ENCODE results near the gene ABCF2. TPM values are rescaled to one million over a fixed set of nuclear protein-coding genes. Genes with fewer than 3 reads are reported as not detected.

Gene ABCF2
- 55.5 TPM for polyA plus RNA-seq (2013, experiment 1 of 2)
- 44.7 TPM for polyA plus RNA-seq (2013, experiment 2 of 2)

DNA sequence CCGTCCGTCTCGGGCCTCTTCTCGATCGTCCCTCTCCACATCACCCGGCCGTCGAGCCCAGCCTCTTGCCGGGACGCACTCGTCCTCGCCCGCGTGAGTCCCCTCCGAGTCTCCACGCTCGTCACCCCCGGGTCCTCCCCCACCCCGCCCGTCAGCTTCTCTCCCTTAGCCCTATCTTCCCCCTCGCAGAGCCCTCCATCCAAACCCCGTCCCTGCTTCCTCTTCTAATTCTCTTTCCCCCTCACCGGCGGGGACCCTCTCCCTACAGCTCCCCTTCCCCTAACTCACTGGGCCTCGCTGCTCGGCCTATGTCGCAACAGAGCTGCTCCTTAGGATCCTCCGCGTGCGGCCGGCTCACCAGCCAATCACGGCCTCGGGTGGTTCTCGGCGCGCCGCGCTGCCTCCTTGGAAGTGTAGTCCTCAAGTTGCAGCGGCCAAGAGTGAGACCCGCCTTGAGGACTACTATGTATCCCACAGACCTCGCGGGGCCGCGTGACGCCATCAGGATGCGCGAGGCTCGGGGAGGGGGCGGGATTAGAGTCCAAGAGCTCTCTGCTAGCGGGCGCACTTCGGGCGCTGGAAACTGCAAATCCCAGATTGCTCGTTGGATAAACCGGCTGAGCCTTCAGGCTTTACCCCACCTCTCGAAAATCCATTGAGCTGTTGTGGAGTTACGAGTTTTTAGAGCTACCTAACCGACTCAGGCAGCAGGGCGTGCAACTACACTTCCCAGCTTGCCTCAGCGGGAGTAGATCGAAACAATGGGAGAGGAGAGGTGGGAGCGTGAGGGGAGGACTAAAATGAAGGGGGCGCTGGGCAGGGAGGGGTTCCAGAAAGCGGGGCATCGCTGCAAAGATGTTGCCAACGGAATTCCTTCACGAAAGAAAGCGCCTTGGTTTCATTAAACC lies at the start of gene ABCF2:
Gene ABCF2, minus strand, starts transcription at position 331 of the 908 bp plus-strand sequence. CDS start 747 bp downstream, outside the sequence.
- H3K27me3 ChIP-seq (ENCODE audit: insufficient read depth, low read length), result no peaks in the 10 kb centered on the region
- H3K4me3 ChIP-seq (ENCODE audit: low read length), result peak within 1 kb of the TSS; percentile 74
- H3K9ac ChIP-seq (ENCODE audit: low read depth, low read length), result peak within 1 kb of the TSS; percentile 83
- H3K27ac ChIP-seq (ENCODE audit: low read depth, low read length), result peak within 1 kb of the TSS; percentile 92
- no peaks in the 10 kb centered on the region for H3K9me3 ChIP-seq (ENCODE audit: insufficient read depth, low read depth, low read length)
- under 1% methylated on average over 68 of the region's 68 CpGs for WGBS
- H3K36me3 ChIP-seq (ENCODE audit: insufficient read depth, low read length), result peaks cover 37% of the 10 kb centered on the region
- peaks cover 20% of the 10 kb centered on the region for H3K4me1 ChIP-seq (ENCODE audit: insufficient read depth, low read length)

DNA sequence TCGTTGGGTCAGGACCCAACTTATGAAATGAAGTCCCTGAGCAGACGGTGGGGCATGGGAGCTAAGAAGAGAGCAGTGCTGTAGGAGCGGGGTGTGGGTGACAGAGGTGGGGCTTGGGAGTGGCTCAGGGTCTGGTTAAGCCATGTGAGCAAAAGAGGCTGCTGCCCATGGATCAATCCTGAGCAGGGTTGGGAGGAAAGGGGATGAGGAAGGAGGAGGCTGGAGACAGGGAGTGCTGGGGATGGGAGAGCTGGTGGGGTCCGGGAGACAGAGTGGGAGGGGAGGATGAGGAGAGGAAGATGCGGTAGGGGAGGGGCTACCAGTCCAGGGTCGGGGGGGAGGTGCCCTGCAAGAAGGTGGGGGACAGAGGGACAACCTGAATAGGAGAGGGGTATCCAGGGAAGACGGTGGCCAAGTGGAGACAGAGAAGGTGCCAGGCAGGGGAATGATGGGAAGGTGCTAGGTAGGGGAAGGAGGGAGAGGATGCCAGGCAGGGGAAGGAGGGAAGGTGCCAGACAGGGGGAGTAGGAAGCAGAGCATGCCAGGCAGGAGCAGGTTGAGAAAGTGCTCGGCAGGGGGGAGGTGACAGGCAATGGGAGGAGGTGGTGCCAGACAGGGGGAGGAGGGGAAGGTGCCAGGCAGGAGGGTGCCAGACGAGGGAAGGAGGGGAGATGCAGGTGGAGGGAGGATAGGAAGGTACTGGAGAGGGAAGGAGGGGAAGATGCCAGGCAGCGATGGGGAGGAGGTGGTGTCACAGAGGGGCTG lies 49.0 kb upstream of the ABCF2 start:
- WGBS, result 24% methylated on average over 10 of the region's 10 CpGs
- H3K9ac ChIP-seq (ENCODE audit: low read depth, low read length), result no peak overlapping the region
- H3K4me1 ChIP-seq (ENCODE audit: insufficient read depth, low read length), result 0 out of 2 replicates have a peak, but pooled peaks cover 4% of the 10 kb centered on the region
- H3K36me3 ChIP-seq (ENCODE audit: insufficient read depth, low read length), result no peaks in the 10 kb centered on the region
- peaks cover 38% of the 10 kb centered on the region for H3K27me3 ChIP-seq (ENCODE audit: insufficient read depth, low read length)
- no peaks in the 10 kb centered on the region for H3K9me3 ChIP-seq (ENCODE audit: insufficient read depth, low read depth, low read length)
- H3K4me3 ChIP-seq (ENCODE audit: low read length), result peak overlapping the region; percentile 25; the same call in 1 of the 2 replicates
- no peak overlapping the region for H3K27ac ChIP-seq (ENCODE audit: low read depth, low read length)

DNA sequence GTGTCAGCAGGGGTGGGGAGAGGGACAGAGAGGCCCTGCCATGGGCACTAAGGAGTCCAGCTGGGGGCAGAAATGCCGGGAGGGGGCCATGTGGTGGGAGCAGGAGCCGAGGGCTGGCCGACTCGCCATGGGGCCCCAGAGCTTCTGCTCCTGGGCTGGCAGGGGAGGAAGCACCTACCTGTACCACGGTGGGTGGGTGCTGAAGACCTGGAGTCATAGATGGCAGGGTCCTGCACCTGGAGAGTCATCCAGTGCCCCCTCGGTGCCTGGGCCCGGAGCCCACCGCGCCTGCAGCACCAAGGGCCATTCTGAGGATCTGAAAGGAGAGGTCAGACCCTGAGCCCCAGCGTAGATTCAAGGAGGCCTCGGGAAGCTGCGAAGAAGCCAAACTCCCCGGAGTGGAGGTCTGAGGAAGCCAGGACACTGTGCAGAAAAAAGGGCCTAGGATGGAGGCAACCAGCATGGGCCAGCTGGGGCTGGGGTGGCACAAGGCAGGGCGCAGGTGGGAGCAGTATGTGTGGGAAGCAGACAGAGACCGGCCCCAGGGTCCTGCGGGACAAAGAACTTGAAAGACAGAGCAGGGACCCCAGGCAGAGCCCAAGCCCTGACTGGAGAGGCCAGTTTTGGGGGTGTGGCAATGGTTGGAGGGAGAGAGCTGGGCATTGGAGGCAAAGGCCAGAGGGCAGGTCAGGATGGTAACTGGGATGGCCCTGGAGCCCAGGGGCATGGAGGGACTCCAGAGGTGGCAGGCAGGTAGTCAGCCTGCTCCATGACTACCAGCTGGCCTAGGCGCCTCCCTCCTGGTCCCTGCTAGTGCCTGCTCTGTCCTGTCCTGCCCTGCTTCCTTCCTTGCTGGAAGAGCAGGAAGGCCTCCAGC lies 48.2 kb upstream of the ABCF2 start:
- no peak overlapping the region for H3K4me3 ChIP-seq (ENCODE audit: low read length)
- 0 out of 2 replicates have a peak, but pooled peaks cover 4% of the 10 kb centered on the region for H3K4me1 ChIP-seq (ENCODE audit: insufficient read depth, low read length)
- H3K9me3 ChIP-seq (ENCODE audit: insufficient read depth, low read depth, low read length), result no peaks in the 10 kb centered on the region
- no peak overlapping the region for H3K27ac ChIP-seq (ENCODE audit: low read depth, low read length)
- no peak overlapping the region for H3K9ac ChIP-seq (ENCODE audit: low read depth, low read length)
- no peaks in the 10 kb centered on the region for H3K36me3 ChIP-seq (ENCODE audit: insufficient read depth, low read length)
- 83% methylated on average over 17 of the region's 17 CpGs for WGBS
- peaks cover 38% of the 10 kb centered on the region for H3K27me3 ChIP-seq (ENCODE audit: insufficient read depth, low read length)

DNA sequence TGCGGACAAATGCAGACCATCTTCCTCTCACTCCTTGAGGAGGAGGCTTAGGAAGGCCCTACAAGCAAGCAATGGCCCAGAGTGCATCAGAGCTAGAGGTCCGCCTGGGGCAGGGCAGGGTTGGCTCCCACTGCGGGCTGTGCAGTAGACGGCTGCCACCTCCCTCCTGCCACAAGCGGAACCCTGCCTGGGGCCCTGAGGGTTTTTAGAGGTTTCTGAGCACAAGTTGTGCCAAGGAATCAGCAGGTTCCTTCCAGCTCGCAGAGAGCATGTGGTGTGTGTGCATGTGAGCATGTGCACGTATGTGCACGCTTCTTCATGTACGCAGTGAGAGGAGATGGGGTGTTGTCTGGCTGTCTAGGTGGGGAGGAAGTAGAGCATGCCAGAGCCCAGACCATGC lies 47.4 kb upstream of the ABCF2 start:
- Histone ChIP-seq H3K36me3 (ENCODE audit: insufficient read depth, low read length) (no peaks in the 10 kb centered on the region), H3K4me3 (ENCODE audit: low read length) (no peak overlapping the region), H3K27me3 (ENCODE audit: insufficient read depth, low read length) (peaks cover 33% of the 10 kb centered on the region), H3K4me1 (ENCODE audit: insufficient read depth, low read length) (0 out of 2 replicates have a peak, but pooled peaks cover 4% of the 10 kb centered on the region), H3K27ac (ENCODE audit: low read depth, low read length) (no peak overlapping the region), H3K9ac (ENCODE audit: low read depth, low read length) (no peak overlapping the region), H3K9me3 (ENCODE audit: insufficient read depth, low read depth, low read length) (no peaks in the 10 kb centered on the region)
- 92% methylated on average over 9 of the region's 9 CpGs for WGBS

DNA sequence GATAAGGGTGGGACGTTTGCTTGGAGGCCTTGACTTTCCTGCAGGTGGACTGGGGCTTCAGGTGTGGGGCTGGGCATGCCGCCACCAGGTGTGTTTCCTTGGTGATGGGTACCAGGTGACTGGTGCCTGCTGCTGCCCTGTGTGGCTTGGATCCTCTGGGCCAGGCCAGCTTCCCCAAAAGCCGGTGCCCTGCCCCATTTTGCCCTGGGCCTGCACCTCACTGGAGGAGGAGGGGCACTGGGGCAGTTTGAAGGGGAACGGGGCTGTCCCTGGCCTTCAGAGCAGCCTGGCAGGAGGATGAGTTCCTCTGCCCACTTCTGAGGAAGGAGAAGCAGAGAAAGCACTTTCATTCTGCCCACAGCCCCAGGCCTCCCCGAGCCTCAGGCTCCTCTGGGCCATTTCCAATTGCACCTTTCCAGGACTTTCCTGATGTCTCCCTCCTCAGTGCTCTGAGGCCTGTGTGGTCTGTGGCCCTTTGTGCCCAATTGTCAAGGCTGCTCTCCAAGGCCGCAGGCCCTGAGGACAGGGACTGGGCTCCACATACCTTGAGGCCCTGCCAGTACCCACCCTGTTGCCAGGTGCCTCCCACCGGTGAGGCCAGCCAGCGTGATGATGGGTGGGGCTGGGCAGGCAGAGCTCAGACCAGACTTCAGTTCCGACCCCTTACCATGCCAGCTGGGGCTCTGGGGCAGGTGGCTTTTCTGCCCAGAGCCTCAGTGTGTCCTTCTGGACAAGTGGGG lies 46.8 kb upstream of the ABCF2 start:
- Histone ChIP-seq H3K36me3 (ENCODE audit: insufficient read depth, low read length) (no peaks in the 10 kb centered on the region), H3K9me3 (ENCODE audit: insufficient read depth, low read depth, low read length) (no peaks in the 10 kb centered on the region), H3K9ac (ENCODE audit: low read depth, low read length) (no peak overlapping the region), H3K4me1 (ENCODE audit: insufficient read depth, low read length) (0 out of 2 replicates have a peak, but pooled peaks cover 4% of the 10 kb centered on the region), H3K4me3 (ENCODE audit: low read length) (no peak overlapping the region), H3K27me3 (ENCODE audit: insufficient read depth, low read length) (peaks cover 31% of the 10 kb centered on the region), H3K27ac (ENCODE audit: low read depth, low read length) (no peak overlapping the region)
- WGBS, result 85% methylated on average over 9 of the region's 9 CpGs

DNA sequence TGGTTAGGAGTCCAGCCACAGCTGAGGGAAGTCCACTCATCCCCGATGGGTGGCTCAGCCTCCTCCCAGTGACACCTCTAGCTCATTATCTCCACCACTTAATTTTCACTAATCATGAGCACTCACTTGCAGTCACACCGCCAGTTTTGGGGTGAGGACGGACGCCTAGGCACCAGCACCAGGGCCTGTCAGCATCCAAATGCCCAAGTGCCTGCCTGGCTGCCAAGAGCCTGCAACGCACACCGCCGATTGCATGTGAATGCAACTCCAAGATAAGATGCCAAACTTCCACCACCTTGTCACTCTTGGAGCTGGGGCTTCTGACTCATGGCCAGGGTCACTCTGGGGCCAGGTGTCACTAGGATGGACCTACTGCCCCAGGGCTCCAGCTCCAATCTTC lies 45.9 kb upstream of the ABCF2 start:
- Histone ChIP-seq H3K36me3 (ENCODE audit: insufficient read depth, low read length) (no peaks in the 10 kb centered on the region), H3K9ac (ENCODE audit: low read depth, low read length) (no peak overlapping the region), H3K27me3 (ENCODE audit: insufficient read depth, low read length) (peaks cover 30% of the 10 kb centered on the region), H3K9me3 (ENCODE audit: insufficient read depth, low read depth, low read length) (no peaks in the 10 kb centered on the region), H3K4me3 (ENCODE audit: low read length) (no peak overlapping the region), H3K27ac (ENCODE audit: low read depth, low read length) (no peak overlapping the region), H3K4me1 (ENCODE audit: insufficient read depth, low read length) (0 out of 2 replicates have a peak, but pooled peaks cover 4% of the 10 kb centered on the region)
- 93% methylated on average over 7 of the region's 7 CpGs for WGBS

DNA sequence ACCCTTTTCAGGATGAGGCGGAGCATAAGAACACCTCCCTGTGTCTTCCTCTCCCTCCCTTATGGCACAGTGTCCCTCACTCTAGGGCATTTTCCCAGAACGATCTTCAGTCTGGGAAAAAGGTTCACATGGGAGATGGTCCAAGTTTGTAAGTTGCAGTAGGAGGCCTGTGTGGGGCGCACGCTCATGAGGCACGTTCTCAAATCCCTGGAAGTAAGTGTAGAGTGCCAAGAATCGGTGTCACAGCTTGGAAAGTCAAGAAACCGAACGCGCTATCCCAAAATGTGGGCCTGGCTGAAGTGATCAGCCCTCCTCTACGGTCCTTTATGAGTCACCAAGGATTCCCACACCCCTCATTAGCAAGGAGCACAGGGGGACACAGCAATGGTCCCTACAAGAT lies 45.4 kb upstream of the ABCF2 start:
- H3K9ac ChIP-seq (ENCODE audit: low read depth, low read length), result no peak overlapping the region
- no peaks in the 10 kb centered on the region for H3K36me3 ChIP-seq (ENCODE audit: insufficient read depth, low read length)
- 84% methylated on average over 10 of the region's 10 CpGs for WGBS
- H3K9me3 ChIP-seq (ENCODE audit: insufficient read depth, low read depth, low read length), result no peaks in the 10 kb centered on the region
- H3K4me3 ChIP-seq (ENCODE audit: low read length), result no peak overlapping the region
- no peak overlapping the region for H3K27ac ChIP-seq (ENCODE audit: low read depth, low read length)
- H3K4me1 ChIP-seq (ENCODE audit: insufficient read depth, low read length), result 0 out of 2 replicates have a peak, but pooled peaks cover 3% of the 10 kb centered on the region
- H3K27me3 ChIP-seq (ENCODE audit: insufficient read depth, low read length), result peaks cover 25% of the 10 kb centered on the region

DNA sequence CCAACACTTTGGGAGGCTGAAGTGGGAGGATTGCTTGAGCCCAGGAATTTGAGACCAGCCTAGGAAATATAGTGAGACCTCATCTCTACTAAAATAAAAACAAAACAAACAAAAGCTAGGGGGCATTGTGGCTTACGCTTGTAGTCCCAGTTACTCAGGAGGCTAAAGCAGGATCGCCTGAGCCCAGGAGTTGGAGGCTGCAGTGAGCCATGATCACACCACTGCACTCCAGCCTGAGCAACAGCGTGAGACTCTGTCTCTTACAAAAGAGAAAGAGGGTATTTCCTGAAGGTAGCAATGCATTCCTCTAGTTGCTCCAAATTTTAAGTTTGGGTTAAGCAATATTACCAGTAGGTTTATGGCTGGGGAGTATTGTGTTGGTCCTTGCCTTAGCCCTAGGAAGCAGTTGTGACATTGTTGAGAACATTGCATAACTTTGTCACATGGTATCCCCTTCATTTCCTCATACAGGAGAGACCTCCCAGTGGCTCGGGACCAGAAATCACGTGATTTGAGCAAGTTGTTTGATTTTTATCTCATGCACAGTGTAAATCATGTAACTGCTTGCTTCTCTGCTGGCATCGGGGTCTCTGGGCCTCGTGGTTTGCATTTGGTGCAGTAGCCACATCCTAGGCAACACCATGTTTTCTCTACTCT lies 44.8 kb upstream of the ABCF2 start:
- H3K4me1 ChIP-seq (ENCODE audit: insufficient read depth, low read length), result no peaks in the 10 kb centered on the region
- 83% methylated on average over 7 of the region's 7 CpGs for WGBS
- no peak overlapping the region for H3K4me3 ChIP-seq (ENCODE audit: low read length)
- H3K36me3 ChIP-seq (ENCODE audit: insufficient read depth, low read length), result no peaks in the 10 kb centered on the region
- H3K9ac ChIP-seq (ENCODE audit: low read depth, low read length), result no peak overlapping the region
- peaks cover 22% of the 10 kb centered on the region for H3K27me3 ChIP-seq (ENCODE audit: insufficient read depth, low read length)
- no peaks in the 10 kb centered on the region for H3K9me3 ChIP-seq (ENCODE audit: insufficient read depth, low read depth, low read length)
- no peak overlapping the region for H3K27ac ChIP-seq (ENCODE audit: low read depth, low read length)

DNA sequence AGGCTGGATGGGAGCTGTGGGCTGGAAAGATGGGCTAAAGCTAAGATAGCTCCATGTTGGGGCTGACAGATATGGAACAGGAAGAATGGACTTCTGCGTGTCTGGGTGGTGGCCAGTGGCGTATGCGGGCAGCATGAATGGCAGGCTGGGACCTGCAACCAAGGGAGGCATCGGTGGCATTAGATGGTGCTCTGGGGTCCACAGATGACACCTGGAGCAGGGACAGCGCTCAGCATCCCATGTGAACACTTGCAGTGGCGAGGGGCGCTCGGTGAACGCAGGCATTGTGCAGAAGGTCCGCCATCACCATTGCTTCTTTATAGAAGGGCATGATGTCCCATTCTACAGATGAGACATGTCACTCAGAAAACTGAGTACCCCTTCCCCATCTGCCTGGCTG lies 42.5 kb upstream of the ABCF2 start:
- WGBS, result 94% methylated on average over 10 of the region's 10 CpGs
- Histone ChIP-seq H3K36me3 (ENCODE audit: insufficient read depth, low read length) (no peaks in the 10 kb centered on the region), H3K9me3 (ENCODE audit: insufficient read depth, low read depth, low read length) (no peaks in the 10 kb centered on the region), H3K9ac (ENCODE audit: low read depth, low read length) (no peak overlapping the region), H3K4me3 (ENCODE audit: low read length) (no peak overlapping the region), H3K27me3 (ENCODE audit: insufficient read depth, low read length) (peaks cover 2% of the 10 kb centered on the region; the same call in 1 of the 2 replicates), H3K27ac (ENCODE audit: low read depth, low read length) (no peak overlapping the region), H3K4me1 (ENCODE audit: insufficient read depth, low read length) (no peaks in the 10 kb centered on the region)
